NB4 (cell line): ENCODE measurements around the gene ZNF543.

Source experiments
- CTCF ChIP-seq: IDR thresholded peaks from one replicate; pipeline ENCODE4 v1.5.1; 2012; ENCODE audit warnings: low read depth, low read length
- MAX ChIP-seq: IDR thresholded peaks from 2 replicates; pipeline ENCODE4 v1.6.1; 2011; ENCODE audit warnings: low read depth, low read length
- POLR2A ChIP-seq: IDR thresholded peaks from 2 replicates; pipeline ENCODE4 v1.6.1; 2011; ENCODE audit warnings: mild to moderate bottlenecking; ENCODE audit not compliant: insufficient read length; ENCODE audit errors: extremely low read depth

- TF ChIP-seq CTCF (no peak), MAX (no peak), POLR2A (no peak)
Measured at GRCh38 chr19:57308514-57308913, 11.8 kb upstream of the ZNF543 start.
